Head of caudate nucleus (tissue), 42 donors: ENCODE results near the gene WFDC6.
A peak's percentile ranks its signal among the peaks of the same experiment; 100 is the strongest.
"Not testable (repeated sequence)": the region's sequence is repeated elsewhere in the genome, so short reads cannot be mapped to it uniquely, and the experiment has no call there.

Source experiments
- DNase-seq, 42 donors: peaks; one replicate each; pipeline versions ENCODE4 v3.0.0 to v3.0.0-alpha.2; 2020 to 2021; ENCODE audit warnings: mixed read lengths in 7 of 42
- intact Hi-C: fragments of 100-400 bp; cut with DNase I; formaldehyde crosslinking; loops from one replicate; pipeline ENCODE4 v1.15.0; 2022

Gene WFDC6

DNA sequence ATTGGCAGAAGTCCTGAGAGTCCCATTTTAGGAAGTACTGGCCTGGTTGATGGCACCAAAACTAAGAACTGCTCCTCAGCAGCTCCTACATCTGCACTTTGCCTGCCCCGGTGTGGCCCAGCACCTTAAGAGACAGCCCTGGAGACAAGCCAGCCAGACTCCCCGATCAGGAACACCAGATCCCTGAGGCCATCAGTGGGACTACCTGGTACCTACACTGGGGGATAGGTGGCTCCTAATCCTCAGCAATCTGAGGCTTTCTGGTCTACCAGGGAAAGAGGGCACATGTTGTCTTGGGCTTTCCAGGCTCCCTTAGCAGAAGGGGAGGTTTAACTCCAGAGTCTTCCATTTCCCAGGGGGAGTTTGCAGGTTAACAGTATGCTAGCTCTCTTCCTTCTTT lies at the start of gene WFDC6:
WFDC6 (minus strand) TSS at position 101 of the 400 bp plus-strand sequence; CDS start at position 26, 75 bp downstream.
- intact Hi-C loops, result no loop called here
- no peak for DNase-seq

DNA sequence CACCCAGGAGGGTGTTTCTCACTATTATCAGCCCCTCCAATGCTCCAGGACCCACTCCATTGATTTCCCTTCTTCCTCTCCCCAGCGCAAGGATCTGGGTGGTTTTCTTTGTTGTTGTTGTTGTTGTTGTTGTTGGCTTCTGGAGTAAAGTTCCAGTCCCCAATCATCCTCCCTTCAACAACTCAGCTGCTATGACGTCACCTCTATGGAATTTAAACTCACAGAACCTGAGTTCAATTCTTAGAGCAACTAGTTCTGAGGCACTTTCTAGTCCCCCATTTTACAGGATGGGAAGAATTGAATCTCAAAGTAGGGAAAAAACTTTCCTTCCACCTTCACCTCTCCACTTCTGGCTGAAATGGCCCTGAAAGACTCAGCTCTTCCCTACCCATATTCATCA lies 49.5 kb upstream of the WFDC6 start:
- intact Hi-C loops, result no loop called here
- no peak for DNase-seq

DNA sequence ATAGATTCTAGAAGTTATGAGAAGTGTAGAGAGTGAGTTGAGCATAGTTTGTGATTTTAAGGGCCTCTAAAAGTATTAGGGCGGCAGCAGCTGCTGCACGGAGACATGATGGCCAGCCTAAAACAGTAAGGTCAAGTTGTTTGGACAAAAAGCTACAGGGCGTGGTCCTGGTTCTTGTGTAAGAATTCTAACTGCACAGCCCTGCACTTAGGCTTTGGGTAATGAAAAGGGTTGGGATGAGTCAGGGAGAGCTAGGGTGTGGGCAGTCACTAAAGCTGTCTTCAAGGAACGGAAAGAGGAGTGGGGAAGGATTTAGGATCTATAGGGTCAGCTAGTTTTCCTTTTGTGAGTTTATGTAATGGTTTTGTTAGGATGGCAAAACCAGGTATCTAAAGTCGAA lies 46.7 kb upstream of the WFDC6 start:
- intact Hi-C loops, DNase-seq: not testable (repeated sequence)

DNA sequence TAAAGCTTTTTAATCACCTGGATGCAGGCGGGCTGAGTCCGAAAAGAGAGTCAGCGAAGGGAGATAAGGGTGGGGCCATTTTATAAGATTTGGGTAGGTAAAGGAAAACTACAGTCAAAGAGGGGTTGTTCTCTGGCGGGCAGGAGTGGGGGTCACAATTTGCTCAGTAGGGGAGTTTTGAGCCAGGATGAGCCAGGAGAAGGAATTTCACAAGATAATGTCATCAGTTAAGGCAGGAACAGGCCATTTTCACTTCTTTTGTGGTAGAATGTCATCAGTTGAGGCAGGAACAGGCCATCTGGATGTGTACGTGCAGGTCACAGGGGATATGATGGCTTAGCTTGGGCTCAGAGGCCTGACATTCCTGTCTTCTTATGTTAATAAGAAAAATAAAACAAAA lies 45.0 kb upstream of the WFDC6 start:
- DNase-seq, intact Hi-C loops: not testable (repeated sequence)

DNA sequence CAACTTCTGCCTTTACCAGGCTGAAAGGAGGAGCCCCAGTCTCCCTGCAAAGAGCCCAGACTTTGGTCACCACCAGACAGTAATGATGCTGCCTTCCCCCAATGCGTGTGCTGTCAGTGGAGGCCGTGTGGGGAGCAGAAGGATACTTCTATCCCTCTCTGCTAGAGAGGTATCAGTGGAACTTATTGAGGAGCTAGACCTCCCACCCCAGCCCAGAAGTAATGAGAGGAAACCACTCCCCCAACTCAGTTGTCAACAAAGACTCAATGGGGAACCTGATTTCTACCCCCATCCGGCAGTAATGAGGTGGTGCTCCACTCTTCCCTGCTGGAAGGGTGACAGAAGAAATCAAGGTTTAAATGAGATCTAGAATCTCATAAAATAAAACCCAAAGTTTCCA lies 44.2 kb upstream of the WFDC6 start:
- intact Hi-C loops, result no loop called here
- DNase-seq, result no peak

DNA sequence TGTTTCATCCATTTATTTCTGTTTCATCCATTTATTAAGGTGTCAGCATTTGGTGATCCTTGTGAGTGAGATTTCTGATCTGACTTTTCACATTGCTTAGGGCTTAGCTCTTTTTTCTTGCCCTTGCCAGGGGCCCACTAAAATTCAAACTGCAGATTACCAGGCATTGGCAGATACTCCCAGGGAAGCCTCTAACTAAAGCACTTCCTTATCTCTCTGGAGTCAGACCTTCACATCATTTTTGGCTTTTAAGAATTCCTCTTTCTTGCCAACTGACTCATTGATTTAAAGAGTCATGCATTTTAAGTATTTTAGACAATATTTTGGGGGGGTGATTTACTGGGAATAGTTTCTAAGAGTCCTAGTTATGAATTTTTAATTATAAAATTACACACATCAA lies 42.4 kb upstream of the WFDC6 start:
- DNase-seq, result no peak
- intact Hi-C loops, result no loop called here

DNA sequence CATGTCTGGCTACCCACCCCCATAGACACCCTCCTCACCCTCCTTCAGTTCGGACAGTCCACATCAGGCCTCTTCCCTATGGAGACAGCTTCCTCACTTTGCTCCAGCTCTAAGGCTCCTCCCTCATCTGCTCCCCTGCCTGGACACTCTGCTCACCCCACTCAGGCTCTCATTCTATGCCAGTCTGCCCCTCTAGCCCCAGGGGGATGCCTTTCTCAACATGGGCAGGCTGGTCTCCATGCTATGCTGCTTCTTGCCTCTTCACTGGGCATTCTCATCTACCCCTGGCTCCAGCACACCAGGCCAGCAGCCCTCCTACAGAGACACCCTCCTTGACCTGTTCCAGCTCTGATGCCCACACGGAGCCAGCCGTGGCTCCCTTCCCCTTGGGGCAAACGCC lies 39.9 kb upstream of the WFDC6 start, which contains the start of gene WFDC8:
WFDC8 (minus strand) TSS at position 101 of the 400 bp plus-strand sequence; CDS start at position 64, 37 bp downstream.
- DNase-seq, result no peak
- intact Hi-C loops, result no loop called here

DNA sequence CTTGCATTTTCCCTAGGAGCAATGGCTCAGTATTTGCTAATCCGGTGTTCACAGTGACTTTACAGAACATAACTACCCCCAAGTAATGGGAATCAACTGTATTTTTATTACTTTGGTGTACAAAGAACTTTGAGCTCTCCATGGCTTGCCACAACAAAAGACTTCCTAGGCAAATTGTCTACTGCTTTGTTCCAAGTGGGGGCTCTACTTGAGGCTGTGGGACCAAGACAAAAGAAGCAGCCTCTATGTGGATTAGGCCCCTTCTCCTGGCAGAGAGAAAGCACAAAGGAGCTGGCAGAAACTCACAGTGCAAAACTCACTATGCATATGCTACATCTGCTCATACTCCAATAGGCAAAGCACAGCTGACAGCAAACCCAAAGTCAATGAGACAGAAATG lies 38.9 kb upstream of the WFDC6 start:
- intact Hi-C loops, result no loop called here
- no peak for DNase-seq

DNA sequence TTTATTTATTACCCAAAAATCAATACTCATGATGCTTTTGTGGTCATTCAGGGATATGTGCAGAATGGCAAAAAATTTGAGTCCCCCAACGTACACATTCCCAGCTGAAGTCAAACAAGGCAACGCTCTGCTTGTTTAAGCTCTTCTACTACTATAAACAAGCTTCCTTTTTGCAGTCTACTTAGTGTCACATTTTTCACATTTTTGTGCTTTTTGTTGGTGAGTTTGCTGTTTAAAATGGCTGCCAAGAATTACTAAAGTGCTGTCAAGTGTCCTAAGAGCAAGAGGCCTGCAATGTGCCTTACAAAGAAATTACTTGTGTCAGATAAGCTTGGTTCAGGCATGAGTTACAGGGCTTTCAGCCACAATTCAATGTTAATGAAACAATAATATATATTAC lies 37.7 kb upstream of the WFDC6 start:
- DNase-seq, result no peak

DNA sequence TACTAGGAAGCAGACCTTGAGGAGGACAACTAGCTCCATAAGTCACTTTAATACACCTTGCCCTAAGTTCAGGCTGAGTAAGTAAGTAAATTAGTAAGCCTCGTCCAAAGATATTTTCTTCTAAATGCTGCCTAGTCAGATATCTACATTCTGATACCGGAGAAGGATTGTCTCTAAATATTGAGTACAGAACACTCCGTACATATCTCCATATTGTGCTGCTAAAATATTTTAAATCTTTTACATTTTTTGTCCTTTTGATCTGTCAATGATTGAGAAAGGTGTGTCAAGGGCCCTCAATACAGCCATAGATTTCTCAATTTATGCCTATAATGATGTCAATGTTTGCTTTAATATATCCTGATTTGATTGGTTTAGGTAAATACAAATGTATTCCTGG lies 36.6 kb upstream of the WFDC6 start:
- no peak for DNase-seq
- intact Hi-C loops, result no loop called here

More for the DNA sequence above, 37.7 kb upstream of the WFDC6 start:
- intact Hi-C loops, result no loop called here

DNA sequence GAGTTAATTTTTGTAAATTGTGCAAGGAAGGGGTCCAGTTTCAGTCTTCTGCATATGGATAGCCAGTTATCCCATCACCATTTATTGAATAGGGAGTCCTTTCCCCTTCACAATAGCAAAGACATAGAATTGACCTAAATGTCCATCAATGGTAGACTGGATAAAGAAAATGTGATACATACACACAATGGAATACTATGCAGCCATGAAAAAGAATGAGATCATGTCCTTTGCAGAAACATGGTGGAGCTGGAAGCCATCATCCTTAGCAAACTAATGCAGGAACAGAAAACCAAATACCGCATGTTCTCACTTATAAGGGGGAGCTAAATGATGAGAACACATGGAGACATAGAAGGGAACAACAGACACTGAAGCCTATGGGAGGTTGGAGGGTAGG lies 30.4 kb upstream of the WFDC6 start:
- DNase-seq, intact Hi-C loops: not testable (repeated sequence)

DNA sequence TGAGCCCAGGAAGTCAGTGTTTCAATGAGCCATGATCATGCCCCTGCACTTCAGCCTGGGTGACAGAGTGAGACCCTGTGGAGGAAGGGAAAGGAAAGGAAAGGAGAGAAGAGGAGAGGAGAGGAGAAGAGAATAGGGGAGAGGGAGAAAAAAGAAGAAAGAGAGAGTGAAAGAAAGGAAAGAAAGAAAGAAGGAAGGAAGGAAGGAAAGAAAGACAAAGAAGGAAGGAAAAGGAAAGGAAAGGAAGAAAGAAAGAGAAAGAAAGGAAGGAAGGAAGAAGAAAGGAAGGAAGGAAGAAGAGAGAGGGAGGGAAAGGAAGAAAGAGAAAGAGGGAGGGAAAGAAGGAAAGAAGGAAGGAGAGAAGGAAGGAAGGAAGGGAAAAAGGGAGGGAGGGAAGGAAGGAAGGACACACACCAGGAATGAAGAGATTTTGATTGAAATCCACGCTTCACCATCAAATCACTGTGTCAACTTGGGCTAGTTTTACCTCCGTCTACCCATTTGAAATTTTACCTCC lies 25.5 kb upstream of the WFDC6 start:
- no peak for DNase-seq
- intact Hi-C loops, result no loop called here

DNA sequence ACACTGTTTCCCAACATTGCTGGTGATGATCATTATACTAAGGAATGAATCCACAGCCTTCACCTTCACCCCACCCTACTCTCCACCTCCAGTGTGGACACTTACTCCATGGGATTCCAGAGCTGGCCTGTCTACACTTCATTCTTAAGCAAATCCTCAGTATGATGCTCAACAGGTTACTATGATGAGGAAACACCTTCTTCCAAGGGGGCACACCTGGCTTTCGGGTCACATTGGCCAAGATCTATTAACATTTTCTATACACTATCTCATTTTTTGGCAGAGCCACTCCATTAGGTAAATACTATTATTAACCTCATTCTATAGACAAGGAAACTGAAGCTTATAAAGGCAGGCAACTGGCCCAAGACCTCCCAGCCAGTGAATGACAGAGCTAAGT lies 15.9 kb upstream of the WFDC6 start:
- intact Hi-C loops, result no loop called here
- no peak for DNase-seq

DNA sequence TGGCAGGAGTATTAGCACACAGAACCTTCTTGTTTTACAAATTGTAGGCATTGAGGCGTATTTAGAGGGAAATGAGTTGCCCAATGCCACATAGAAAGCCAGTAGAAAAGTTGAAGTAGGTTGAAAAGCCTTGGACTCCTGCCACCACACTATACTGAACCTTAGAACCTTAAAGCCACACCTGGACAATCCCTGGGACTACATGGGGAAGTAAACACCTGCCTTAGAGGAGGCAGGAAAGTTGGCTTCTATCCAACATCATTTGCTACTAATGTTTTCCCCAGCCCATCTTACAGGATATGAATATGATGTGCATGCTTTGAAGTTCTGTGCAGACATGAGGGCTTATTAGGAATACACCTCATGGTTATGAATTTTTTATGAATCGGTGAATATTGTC lies 13.2 kb upstream of the WFDC6 start:
- intact Hi-C loops, result no loop called here
- DNase-seq, result no peak

DNA sequence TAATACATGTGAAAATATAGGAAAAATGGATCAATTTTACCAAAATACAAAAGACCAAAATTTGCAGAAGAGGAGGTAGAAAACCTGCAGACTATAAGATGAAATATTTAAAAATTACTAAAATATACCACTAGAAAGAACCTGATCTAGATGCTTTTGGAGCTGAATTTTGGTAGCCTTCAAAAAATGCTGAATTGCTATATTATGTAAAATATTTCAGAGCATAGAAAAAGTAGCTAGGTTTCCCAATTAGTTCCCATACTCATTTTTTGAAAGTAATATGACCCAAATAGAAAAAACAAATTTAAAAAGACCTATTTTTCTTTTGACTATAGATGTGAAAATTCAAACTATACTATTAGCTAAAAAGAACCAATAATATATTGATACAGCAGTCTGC lies 11.5 kb upstream of the WFDC6 start:
- DNase-seq, result no peak
- intact Hi-C loops, result no loop called here

DNA sequence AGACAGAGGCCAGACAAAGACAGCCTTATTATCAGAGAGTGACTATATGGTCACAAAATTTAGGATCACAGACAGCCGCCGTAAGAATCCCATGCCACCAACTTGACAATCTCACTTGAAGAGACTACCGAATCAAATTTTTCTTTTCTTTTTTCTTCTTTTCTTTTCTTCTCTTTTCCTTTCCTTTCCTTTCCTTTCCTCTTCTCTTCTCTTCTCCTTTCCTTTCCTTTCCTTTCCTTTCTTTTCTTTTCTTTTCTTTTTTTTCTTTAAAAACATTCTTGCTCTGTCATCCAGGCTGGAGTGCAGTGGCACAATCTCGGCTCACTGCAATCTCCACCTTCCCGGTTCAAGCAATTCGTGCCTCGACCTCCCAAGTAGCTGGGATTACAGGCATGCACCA lies 9.1 kb upstream of the WFDC6 start:
- no peak for DNase-seq
- intact Hi-C loops, result no loop called here

DNA sequence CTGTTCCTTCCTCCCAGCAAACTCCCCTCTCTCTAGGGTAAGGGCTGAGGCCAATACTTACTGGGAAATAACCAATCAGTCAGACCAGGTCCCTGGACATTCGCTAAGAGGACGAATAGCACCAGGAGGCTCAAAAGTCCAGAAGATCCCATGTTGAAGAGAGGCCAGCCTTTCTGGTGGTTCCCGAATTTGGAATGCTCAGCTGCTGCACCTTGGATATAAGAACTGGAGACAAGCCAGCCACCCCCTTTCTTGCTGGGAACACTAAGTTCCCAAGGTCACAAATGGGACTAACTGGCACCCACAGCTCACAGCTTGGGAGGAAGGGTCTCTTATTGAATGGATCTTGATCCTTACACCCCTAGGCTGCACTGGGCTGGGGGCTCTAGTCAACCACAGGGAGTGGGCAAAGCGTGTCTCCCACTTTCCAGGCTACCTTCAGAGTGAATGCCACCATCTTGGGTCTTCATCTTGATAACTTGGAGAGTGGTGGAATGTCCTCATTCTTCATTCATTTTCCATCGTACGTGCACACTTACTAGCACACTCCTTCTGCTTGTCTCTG lies 8.0 kb upstream of the WFDC6 start, which contains the start of gene EPPIN:
EPPIN (minus strand) TSS at position 196 of the 565 bp plus-strand sequence; CDS start at position 152, 44 bp downstream.
- intact Hi-C loops, result no loop called here
- no peak for DNase-seq

DNA sequence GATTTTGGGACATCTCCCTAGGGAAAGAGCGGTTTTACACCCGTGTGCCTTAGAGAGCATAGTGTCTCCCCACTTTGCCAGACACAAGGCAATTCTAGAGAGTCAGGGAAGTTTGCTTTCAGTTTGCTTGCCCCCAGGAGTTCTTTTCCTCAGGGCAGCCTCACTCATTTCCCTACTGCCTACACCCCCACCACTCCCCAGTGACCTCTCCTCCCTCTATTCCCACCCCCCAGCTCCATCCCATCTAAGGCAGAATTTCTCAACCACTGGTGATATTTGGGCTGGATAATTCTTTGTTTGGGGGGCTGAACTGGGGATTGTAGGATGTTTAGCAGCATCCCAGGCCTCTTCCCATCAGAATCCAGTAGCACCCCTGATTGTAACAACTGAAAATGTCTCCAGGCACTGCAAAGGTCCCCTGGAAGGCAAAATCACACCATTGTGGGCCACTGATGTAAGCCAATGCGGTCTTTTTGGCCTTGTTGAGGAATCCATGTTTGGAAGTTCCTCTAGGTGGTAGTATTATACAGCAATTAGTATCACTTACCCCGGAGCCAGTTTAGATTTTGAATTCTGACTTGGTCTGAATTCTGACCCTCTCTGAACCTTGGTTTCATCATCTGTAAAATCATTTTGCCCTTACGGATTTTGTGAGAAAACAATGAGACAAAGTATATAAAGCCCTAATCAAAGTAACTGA lies 6.6 kb upstream of the WFDC6 start:
- DNase-seq, result peak in 4 of 42 donors; percentile 2 to 35 (median 13)

DNA sequence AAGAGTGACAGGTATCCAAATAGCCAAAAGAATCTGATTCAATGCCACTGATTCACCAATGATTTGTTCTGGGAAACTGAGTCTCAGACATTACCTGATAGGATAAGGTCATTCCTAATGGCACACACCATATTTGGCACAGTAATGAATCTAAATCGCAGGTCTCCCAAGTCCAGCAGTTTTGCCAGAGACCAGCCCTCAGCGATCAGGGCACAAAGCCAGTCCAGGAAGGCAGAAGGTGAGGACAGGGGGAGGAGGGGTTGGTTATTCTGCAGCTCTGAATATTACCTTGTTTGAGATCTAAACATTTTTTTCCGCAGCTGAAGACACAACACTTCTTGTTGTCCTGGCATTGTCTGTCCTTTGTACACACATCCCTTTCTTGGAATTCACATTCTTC lies 6.1 kb upstream of the WFDC6 start:
- intact Hi-C loops, result no loop called here
- DNase-seq, result no peak

More for the DNA sequence above, 6.6 kb upstream of the WFDC6 start:
- intact Hi-C loops, result no loop called here

DNA sequence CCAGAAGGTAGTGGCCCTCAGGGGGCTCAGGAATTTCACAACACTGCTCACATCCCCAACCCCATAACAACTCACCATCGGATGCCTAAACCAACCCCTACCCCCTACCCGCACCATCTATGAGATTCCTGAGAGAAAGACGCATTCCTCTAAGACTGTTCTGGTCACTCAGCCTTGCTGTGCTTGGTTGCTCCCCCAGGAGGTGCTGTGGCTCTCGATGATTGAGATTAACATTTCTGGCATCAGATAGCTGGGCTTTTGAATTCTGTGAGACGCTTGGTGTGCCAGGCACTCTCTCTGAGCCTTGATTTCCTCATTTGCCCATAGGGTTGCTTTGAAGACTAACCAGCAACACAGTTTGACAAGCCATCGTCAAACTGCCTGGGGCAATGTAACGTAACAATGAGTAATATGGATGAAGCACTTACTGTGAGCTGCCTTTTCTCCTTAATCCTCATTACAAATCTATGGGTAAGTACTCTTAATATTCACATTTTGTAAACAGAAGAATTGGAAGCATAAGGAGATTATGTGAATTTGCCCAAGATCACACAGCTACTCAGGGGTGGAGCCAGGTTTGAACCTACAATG lies 978 bp downstream of the WFDC6 start:
- DNase-seq, result no peak
- intact Hi-C loops, result no loop called here
